A673 (cell line): Measurements from ENCODE around the gene NEK7. TPM values are rescaled to one million over a fixed set of nuclear protein-coding genes. Genes with fewer than 3 reads are reported as not detected.
A peak's percentile ranks its signal among the peaks of the same experiment; 100 is the strongest.

Source experiments
- BruUV-seq: library from RNA; stranded (reverse); fragments of 400-500 nt; replicated peaks from 2 replicates; lab custom pipeline; 2021; lab: Mats Ljungman, UMichigan
- CTCF ChIA-PET: fragments of 300-600 bp; sonication (Branson Sonifier 250); formaldehyde crosslinking; loops from one replicate; lab custom pipeline; 2022; ENCODE audit warnings: antibody characterized with exemption; lab: Charles Lee
- POLR2A ChIA-PET: fragments of 300-600 bp; sonication (Branson Sonifier 250); formaldehyde crosslinking; loops from one replicate; lab custom pipeline; 2022; ENCODE audit warnings: antibody characterized with exemption; ENCODE audit not compliant: low non-redundant PET; lab: Charles Lee
- DNase-seq: peaks from one replicate; pipeline ENCODE4 v3.0.0-alpha.2; 2015; ENCODE audit warnings: low spot score
- H3K27ac ChIP-seq: fragments of 200-600 bp; sonication (generic); 2 replicates; pipeline ENCODE4 v1.5.1; 2016; ENCODE audit warnings: mixed run types, low read depth, mild to moderate bottlenecking, mixed read lengths, antibody characterized with exemption, low read length; ENCODE audit not compliant: poor library complexity, severe bottlenecking
- H3K27me3 ChIP-seq: fragments of 200-600 bp; sonication (generic); replicated peaks from 2 replicates; pipeline ENCODE4 v1.6.1; 2017; ENCODE audit warnings: mixed run types, low read depth, mild to moderate bottlenecking, mixed read lengths, antibody characterized with exemption, low read length; ENCODE audit not compliant: insufficient read depth, poor library complexity
- H3K36me3 ChIP-seq: fragments of 200-600 bp; sonication (generic); 2 replicates; pipeline ENCODE4 v1.6.1; 2016; ENCODE audit warnings: mixed run types, mild to moderate bottlenecking, mixed read lengths, antibody characterized with exemption, low read length; ENCODE audit not compliant: insufficient read depth, poor library complexity, severe bottlenecking
- H3K4me1 ChIP-seq: fragments of 200-600 bp; sonication (generic); 2 replicates; pipeline ENCODE4 v1.6.1; 2017; ENCODE audit warnings: mixed run types, mild to moderate bottlenecking, mixed read lengths, antibody characterized with exemption, low read length; ENCODE audit not compliant: insufficient read depth, poor library complexity, severe bottlenecking
- H3K4me3 ChIP-seq: fragments of 200-600 bp; sonication (generic); 2 replicates; pipeline ENCODE4 v1.5.1; 2016; ENCODE audit warnings: low read depth, mixed run types, mild to moderate bottlenecking, mixed read lengths, low read length; ENCODE audit not compliant: poor library complexity, severe bottlenecking
- H3K9me3 ChIP-seq: fragments of 200-600 bp; sonication (generic); 2 replicates; pipeline ENCODE4 v1.6.1; 2016; ENCODE audit warnings: mixed run types, low read depth, mild to moderate bottlenecking, mixed read lengths, antibody characterized with exemption, low read length; ENCODE audit not compliant: poor library complexity, severe bottlenecking
- CTCF ChIP-seq: fragments of 300-800, 200-600 bp; sonication (generic); conservative IDR thresholded peaks from 2 replicates; pipeline ENCODE4 v1.5.1; 2017; ENCODE audit warnings: low read depth, mild to moderate bottlenecking, antibody characterized with exemption, low read length, moderate library complexity, mixed read lengths
- EZH2 ChIP-seq: fragments of 200-600 bp; sonication (generic); IDR thresholded peaks from 2 replicates; pipeline ENCODE4 v1.6.1; 2017; ENCODE audit warnings: borderline replicate concordance, low read depth, mild to moderate bottlenecking, mixed read lengths, antibody characterized with exemption, low read length; ENCODE audit not compliant: poor library complexity, severe bottlenecking
- intact Hi-C: fragments of 100-400 bp; cut with micrococcal nuclease; formaldehyde crosslinking; loops from one replicate; pipeline ENCODE4 v1.10.0; 2022; ENCODE audit not compliant: unreplicated experiment
- total RNA-seq: library from RNA; stranded (reverse); gene quantifications from 2 replicates; pipeline ENCODE4 v1.2.3, GENCODE V29; 2021

Gene NEK7
- total RNA-seq, 1 experiment from 2014 or later, result 18.6 TPM

DNA sequence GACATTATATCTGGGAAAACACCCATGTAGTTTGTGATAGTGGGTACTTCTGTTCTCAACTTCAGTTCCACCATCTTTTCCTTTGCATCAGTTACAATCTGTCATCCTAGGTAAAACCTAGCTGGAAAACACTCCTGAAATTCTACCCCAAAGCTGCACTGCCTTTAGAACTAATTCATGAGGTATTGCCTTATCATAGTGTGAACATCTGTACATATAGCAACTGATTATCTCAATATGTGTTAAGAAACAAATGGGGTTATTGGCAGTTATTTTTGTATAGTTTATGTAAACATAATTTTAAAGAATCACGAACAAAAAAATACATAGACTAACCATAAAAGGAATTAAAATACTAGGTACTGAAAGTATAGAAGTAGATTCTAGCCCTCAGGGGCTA, 6.4 kb upstream of the NEK7 start:
- Histone ChIP-seq H3K9me3 (no peaks in the 10 kb centered on the region), H3K36me3 (no peaks in the 10 kb centered on the region), H3K4me3 (no peak overlapping the region), H3K4me1 (peaks cover 29% of the 10 kb centered on the region), H3K27ac (no peak overlapping the region), H3K27me3 (no peaks in the 10 kb centered on the region)
- intact Hi-C loops, result no loop called here
- TF ChIP-seq EZH2 (no peak), CTCF (no peak)
- DNase-seq, result no peak
- no TSS peak for BruUV-seq
- ChIA-PET CTCF (no interaction called here), POLR2A (no interaction called here)

- Histone ChIP-seq H3K36me3 (no peaks in the 10 kb centered on the region), H3K27ac (no peak overlapping the region), H3K27me3 (no peaks in the 10 kb centered on the region), H3K9me3 (no peaks in the 10 kb centered on the region), H3K4me3 (no peak overlapping the region), H3K4me1 (peaks cover 33% of the 10 kb centered on the region)
- intact Hi-C loops, result no loop called here
- no TSS peak for BruUV-seq
- peak; percentile 59 for DNase-seq
- ChIA-PET CTCF (no interaction called here), POLR2A (no interaction called here)
- TF ChIP-seq EZH2, result no peak
- TF ChIP-seq CTCF, result no peak
These were observed 5.1 kb upstream of the NEK7 start for GRCh38 chr1:198151688-198152087.

DNA sequence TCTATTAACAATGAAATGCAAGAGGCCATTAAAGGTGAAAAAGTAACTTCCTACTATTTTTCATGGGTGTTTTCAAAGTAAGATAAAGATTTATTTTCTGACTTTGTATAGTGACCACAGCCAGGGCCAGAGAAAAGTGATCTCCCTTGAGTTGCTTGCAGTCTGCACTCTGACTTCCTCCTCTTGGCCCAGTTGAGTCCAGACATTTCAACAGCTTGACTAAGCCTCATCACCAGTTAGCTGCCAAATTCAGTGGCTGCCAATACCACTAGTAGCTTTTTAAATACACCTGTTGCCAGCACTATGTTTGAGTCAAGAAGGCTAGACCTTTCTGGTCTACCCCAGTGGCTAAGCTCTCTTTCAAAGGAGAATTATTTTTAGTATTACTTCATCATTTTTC, 3.7 kb upstream of the NEK7 start:
- Histone ChIP-seq H3K9me3 (no peaks in the 10 kb centered on the region), H3K27me3 (no peaks in the 10 kb centered on the region), H3K4me1 (peaks cover 36% of the 10 kb centered on the region), H3K27ac (no peak overlapping the region), H3K36me3 (no peaks in the 10 kb centered on the region), H3K4me3 (no peak overlapping the region)
- ChIA-PET CTCF (no interaction called here), POLR2A (no interaction called here)
- no peak for DNase-seq
- intact Hi-C loops, result no loop called here
- TF ChIP-seq EZH2 (no peak), CTCF (no peak)
- no TSS peak for BruUV-seq
